ENCODE results near the gene DNAH17. TPM values are rescaled to one million over a fixed set of nuclear protein-coding genes. Genes with fewer than 3 reads are reported as not detected.
A peak's percentile ranks its signal among the peaks of the same experiment; 100 is the strongest.

Gene DNAH17
- total RNA-seq, 2 donors from 2014 or later = 0.04 TPM; not detected in 1

DNA sequence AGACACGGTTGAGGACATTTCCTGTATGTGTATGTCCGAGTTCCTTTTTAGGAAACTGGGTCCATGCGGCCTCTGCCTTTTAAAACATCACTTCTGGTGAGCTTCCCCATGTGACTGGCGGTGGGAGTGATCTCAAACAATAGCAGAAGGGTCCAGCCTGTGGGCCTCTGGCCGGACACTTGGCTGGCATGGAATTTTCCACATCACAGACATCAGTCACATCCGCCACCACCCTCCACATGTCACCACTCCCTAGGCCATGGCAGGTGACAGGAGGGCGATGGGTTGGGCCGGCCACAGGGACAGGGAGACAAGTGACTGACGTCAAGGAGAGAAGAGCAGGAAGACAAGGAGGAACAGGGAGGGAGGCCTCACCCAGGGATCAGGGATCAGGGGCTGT lies 83.7 kb downstream of the DNAH17 start:
- no peaks in the 10 kb centered on the region for H3K9me3 ChIP-seq
- no peaks in the 10 kb centered on the region for H3K27me3 ChIP-seq
- TF ChIP-seq CTCF (IDR thresholded peaks at IDR 0.05) = no peak
- no peak overlapping the region for H3K4me3 ChIP-seq
- DNase-seq (ENCODE audit: low spot score) = peak; percentile 68
- H3K36me3 ChIP-seq = no peaks in the 10 kb centered on the region
- H3K27ac ChIP-seq = no peak overlapping the region
- H3K4me1 ChIP-seq = no peaks in the 10 kb centered on the region

DNA sequence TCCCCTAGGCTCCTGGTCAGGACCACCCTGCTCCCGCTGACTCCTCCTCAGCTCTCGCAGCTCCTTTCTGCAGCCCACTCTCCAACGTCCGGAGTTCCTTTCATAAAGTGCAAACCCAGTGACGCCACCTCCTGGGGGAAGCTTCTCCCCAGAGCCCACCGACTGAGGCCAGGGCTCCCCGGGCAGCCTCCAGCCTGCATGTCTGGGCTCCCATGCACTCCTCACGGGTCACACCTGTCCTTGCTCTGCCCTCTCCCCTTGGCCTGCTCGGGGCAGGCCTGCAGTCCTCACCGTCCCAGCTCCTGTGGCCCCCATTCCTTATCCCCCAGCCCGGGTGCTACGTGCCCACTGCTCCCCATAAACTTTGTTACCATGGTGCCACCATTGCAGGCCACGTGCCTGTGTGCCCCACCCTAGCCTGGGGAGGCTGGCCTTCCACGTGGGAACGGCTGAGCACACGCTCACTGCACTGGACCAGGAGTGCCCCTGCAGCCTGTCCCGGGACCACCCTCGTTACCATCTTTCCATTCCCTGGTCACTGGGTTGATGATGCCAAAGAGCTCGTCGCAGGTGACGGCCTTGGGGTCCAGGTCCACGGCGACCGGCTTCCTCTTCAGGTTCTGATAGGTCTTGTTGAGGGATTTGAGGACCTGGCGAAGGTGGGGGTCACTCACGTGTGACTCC lies 84.9 kb downstream of the DNAH17 start:
- TF ChIP-seq CTCF (IDR thresholded peaks at IDR 0.05) = no peak
- no peak overlapping the region for H3K27ac ChIP-seq
- H3K4me3 ChIP-seq = no peak overlapping the region
- no peaks in the 10 kb centered on the region for H3K9me3 ChIP-seq
- no peak for DNase-seq (ENCODE audit: low spot score)
- no peaks in the 10 kb centered on the region for H3K4me1 ChIP-seq
- no peaks in the 10 kb centered on the region for H3K36me3 ChIP-seq
- H3K27me3 ChIP-seq = no peaks in the 10 kb centered on the region

DNA sequence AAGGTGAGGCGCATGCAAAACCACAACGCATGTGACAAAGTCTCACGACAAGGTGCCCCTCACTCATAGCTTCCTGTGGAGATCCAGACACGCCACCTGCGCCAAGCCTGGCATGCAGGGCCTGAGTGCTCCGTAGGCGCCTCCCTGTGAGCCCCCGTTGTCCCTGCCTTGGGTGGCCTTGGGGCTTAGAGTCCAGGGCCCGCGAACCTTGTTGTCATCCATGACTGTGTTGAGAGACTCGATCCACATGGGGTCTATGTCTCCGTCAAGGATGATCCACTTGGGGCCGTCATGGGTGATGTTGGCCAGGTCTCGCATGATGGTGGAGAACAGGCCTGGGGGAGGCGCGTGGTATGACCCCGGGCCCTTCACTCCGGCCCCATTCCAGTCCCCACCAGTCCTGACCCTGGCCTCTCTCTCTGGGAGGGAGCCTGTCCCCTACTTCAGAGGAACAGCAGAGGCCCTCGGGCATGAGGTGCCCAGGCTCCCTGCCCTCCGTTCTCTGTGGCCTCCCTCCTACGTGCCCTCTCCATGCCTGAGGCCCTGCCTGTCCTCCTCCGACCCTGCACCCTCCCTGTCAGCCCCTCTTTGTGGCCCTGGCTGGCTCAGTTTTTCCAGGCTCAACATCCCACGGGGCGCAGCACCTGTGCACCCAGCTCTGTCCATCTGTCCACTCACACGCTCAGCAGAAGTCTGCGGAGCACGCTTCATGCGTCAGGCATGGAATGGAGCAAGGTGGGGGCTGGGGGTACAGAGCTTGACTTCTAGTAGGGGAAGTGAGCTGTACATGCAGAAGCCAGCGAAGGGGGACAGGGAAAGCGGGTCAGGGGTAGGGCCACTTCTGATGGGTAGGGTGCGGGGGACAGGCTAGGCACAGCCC lies 85.7 kb downstream of the DNAH17 start:
- Histone ChIP-seq H3K27me3 (no peaks in the 10 kb centered on the region), H3K9me3 (no peaks in the 10 kb centered on the region), H3K4me1 (no peaks in the 10 kb centered on the region), H3K36me3 (no peaks in the 10 kb centered on the region), H3K27ac (no peak overlapping the region), H3K4me3 (no peak overlapping the region)
- TF ChIP-seq CTCF (IDR thresholded peaks at IDR 0.05) = no peak
- no peak for DNase-seq (ENCODE audit: low spot score)

DNA sequence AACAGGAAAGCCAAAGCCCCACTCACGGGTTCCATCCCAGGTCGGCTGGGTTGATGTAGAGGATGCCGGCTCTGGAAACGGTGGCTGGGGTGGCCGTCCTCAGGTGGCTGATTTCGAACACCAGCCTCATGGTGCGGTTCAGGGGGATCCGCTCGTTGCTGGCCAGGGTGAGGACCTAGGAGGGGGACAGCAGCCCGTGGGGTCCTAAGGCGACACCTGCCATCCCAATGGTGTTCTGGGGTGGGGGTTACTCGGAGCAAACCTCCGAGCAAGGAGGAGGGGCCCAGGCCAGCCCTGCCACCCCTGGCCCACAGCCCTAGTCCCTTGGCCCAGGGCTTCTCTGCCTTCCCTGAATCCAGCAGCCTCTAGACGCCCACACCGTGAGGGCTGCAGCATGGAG lies 86.5 kb downstream of the DNAH17 start:
- Histone ChIP-seq H3K27ac (no peak overlapping the region), H3K4me3 (no peak overlapping the region), H3K36me3 (no peaks in the 10 kb centered on the region), H3K9me3 (no peaks in the 10 kb centered on the region), H3K4me1 (no peaks in the 10 kb centered on the region), H3K27me3 (no peaks in the 10 kb centered on the region)
- no peak for DNase-seq (ENCODE audit: low spot score)
- TF ChIP-seq CTCF (IDR thresholded peaks at IDR 0.05) = no peak

DNA sequence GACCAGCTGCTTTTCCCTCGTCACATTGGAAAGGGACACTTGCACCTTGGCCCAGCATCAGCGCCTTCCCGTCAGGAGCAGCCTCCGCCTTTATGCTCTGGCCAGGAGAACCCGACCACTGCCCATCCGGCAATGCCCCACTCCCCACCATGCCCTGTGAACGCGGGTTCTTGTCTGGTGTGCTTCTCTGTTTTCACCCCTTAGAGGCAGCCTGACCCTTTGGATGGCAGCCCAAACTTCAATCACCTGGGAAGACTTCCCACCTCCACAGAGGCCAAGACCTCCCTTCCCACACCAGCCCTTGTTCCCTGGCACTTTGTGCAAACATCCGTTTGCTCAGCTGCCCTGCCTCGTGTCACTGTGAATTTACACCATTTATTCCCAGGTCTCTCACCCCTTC lies 87.0 kb downstream of the DNAH17 start:
- Histone ChIP-seq H3K27ac (no peak overlapping the region), H3K4me1 (peaks cover 0 to under 1% of the 10 kb centered on the region in 2 donors), H3K4me3 (no peak overlapping the region), H3K27me3 (no peaks in the 10 kb centered on the region), H3K9me3 (no peaks in the 10 kb centered on the region), H3K36me3 (no peaks in the 10 kb centered on the region)
- no peak for DNase-seq (ENCODE audit: low spot score)
- TF ChIP-seq CTCF (IDR thresholded peaks at IDR 0.05) = no peak

All from right atrium auricular region (tissue), 2 donors.